ENCODE measurements around the gene KLHL2.

DNA sequence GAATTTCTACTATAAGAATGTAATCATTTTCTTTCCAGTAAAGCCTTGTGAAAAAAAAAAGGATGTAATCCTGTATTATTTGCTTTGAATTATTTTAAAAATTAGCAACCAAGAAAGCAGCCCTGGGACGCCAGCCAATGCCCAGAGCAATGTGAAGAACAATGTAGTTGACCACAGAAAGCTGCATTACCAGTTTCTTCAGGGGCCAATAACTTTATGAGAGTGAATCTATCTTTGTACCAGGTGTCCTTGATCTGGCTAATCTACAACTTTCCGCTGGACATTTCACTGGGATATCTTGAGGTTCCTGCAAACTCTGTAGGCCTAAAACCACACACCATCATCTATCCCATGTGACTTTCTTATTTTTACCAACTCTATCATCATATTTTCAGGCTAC, 7.6 kb upstream of the KLHL2 start:
- no peak for TF ChIP-seq MYC (IDR thresholded peaks at IDR 0.05; ENCODE audit: low read depth, low read length)
- TF ChIP-seq, protein P1, sequence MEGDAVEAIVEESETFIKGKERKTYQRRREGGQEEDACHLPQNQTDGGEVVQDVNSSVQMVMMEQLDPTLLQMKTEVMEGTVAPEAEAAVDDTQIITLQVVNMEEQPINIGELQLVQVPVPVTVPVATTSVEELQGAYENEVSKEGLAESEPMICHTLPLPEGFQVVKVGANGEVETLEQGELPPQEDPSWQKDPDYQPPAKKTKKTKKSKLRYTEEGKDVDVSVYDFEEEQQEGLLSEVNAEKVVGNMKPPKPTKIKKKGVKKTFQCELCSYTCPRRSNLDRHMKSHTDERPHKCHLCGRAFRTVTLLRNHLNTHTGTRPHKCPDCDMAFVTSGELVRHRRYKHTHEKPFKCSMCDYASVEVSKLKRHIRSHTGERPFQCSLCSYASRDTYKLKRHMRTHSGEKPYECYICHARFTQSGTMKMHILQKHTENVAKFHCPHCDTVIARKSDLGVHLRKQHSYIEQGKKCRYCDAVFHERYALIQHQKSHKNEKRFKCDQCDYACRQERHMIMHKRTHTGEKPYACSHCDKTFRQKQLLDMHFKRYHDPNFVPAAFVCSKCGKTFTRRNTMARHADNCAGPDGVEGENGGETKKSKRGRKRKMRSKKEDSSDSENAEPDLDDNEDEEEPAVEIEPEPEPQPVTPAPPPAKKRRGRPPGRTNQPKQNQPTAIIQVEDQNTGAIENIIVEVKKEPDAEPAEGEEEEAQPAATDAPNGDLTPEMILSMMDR (IDR thresholded peaks at IDR 0.05; ENCODE audit: extremely low read depth in 1 of 2, insufficient read depth in 1 of 2, low read depth in 1 of 2, low read length in 2 of 2), result no peak
- no peak for TF ChIP-seq EZH2 (IDR thresholded peaks at IDR 0.05; ENCODE audit: borderline replicate concordance, low read depth, low read length, severe bottlenecking)
- no peak for TF ChIP-seq POLR2AphosphoS5 (IDR thresholded peaks at IDR 0.05; ENCODE audit: insufficient read depth, low read depth, low read length)
- no peak for TF ChIP-seq GATA2 (IDR thresholded peaks at IDR 0.05; ENCODE audit: insufficient read depth, insufficient read length, low read depth, low read length)
- no peak for TF ChIP-seq POLR2A (IDR thresholded peaks at IDR 0.05; ENCODE audit: low read depth, low read length)

Measured in endothelial cell of umbilical vein (primary cell).